Omental fat pad (tissue), 4 donors: ENCODE data around the gene COL1A1. TPM values are rescaled to one million over a fixed set of nuclear protein-coding genes. Genes with fewer than 3 reads are reported as not detected.

Experiments used
- ATAC-seq: fragments of 150-250 bp; one replicate; pipeline ENCODE4 v1.9.1; 2016; ENCODE audit warnings: mild to moderate bottlenecking, moderate library complexity; ENCODE audit not compliant: low FRiP score
- DNase-seq: peaks from one replicate; pipeline ENCODE4 v3.0.0-alpha.2; 2019; ENCODE audit warnings: low spot score
- total RNA-seq, 4 donors: library from RNA; depleted of rRNA; stranded (reverse); fragments of >200 nt; gene quantifications; one replicate each; pipeline ENCODE4 v1.1.0, GENCODE V29; 2016
- TF ChIP-seq, protein P1 (sequence below), 3 donors: fragments of 450-650 bp; IDR thresholded peaks; one replicate each; pipeline ENCODE4 v1.5.1; 2016 to 2017; ENCODE audit warnings: antibody characterized with exemption in 3 of 3, mild to moderate bottlenecking in 3 of 3, moderate library complexity in 2 of 3

The COL1A1 gene
- total RNA-seq, 4 donors from 2014 or later: 21.2 to 57.9 (median 43.6) TPM

DNA sequence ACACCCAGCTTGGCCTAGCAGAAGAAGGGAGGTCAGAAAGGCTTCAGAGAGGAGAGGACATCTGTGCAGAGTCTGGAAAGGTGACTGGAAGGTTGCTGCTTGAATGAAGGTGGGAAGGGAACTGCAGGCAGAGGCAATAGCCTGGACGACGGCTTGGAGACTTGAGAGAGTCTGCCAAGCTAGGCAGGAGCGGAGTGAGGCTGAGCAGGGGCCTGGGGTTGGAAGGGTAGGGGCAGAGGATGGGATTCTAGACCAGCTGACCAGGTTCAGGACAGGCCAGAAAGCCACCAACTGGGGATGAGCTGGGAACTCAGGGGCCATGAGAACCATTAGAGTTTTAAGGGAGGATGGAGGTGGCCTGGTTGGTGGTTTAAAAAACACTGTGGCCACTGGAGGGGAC lies 36.0 kb downstream of the COL1A1 start:
- TF ChIP-seq, protein P1, sequence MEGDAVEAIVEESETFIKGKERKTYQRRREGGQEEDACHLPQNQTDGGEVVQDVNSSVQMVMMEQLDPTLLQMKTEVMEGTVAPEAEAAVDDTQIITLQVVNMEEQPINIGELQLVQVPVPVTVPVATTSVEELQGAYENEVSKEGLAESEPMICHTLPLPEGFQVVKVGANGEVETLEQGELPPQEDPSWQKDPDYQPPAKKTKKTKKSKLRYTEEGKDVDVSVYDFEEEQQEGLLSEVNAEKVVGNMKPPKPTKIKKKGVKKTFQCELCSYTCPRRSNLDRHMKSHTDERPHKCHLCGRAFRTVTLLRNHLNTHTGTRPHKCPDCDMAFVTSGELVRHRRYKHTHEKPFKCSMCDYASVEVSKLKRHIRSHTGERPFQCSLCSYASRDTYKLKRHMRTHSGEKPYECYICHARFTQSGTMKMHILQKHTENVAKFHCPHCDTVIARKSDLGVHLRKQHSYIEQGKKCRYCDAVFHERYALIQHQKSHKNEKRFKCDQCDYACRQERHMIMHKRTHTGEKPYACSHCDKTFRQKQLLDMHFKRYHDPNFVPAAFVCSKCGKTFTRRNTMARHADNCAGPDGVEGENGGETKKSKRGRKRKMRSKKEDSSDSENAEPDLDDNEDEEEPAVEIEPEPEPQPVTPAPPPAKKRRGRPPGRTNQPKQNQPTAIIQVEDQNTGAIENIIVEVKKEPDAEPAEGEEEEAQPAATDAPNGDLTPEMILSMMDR (IDR thresholded peaks at IDR 0.05): no peak
- DNase-seq: no peak
- ATAC-seq: no peak

GRCh38 chr17:50165066-50165465 lies 36.4 kb downstream of the COL1A1 start:
- DNase-seq (no peak), ATAC-seq (no peak)
- TF ChIP-seq, protein P1 (IDR thresholded peaks at IDR 0.05): no peak

GRCh38 chr17:50164697-50164988 lies 36.8 kb downstream of the COL1A1 start:
- ATAC-seq: no peak
- no peak for DNase-seq
- TF ChIP-seq, protein P1 (IDR thresholded peaks at IDR 0.05): no peak

DNA sequence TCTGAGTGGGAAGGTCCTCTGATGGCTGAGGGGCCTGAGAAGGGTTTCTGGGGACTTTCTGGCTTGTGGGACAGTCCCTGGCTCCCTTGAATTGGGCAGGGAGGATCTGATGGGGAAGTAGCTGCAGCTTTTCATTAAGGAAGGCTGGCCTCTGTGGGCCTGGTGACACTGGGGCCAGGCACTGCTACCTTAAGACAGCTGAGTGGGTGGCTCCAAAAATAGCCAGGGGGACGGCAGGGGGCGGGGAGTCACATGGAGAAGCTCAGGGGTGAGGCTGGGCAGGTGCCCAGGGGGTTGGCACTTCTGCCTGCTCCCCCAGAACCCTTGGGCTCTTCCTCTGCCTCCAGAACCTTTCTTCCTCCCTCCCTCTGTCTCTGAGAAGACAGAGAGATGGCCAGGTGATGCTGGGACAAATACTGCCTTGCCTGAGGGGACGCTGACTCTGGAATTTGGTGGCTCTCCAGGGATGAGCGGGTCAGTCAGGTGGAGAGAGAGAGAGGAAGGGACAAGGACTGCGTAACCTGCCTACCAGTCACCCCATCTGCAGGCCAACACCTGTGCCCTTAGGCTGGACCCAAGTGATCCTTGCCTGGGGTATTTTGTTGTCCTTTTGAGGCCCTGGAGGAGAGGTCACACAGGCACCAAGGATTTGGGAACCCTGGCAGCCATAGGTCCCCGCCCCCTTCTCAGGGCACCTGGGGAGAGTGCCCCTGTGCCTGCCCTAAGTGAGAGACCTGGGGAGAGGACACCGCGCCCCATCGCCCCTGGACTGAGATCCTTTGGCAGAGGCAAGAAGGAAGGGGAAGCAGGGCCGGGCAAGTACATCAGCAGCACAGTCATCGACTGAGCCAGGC lies 37.4 kb downstream of the COL1A1 start:
- ATAC-seq: no peak
- TF ChIP-seq, protein P1 (IDR thresholded peaks at IDR 0.05): no peak
- DNase-seq: no peak

DNA sequence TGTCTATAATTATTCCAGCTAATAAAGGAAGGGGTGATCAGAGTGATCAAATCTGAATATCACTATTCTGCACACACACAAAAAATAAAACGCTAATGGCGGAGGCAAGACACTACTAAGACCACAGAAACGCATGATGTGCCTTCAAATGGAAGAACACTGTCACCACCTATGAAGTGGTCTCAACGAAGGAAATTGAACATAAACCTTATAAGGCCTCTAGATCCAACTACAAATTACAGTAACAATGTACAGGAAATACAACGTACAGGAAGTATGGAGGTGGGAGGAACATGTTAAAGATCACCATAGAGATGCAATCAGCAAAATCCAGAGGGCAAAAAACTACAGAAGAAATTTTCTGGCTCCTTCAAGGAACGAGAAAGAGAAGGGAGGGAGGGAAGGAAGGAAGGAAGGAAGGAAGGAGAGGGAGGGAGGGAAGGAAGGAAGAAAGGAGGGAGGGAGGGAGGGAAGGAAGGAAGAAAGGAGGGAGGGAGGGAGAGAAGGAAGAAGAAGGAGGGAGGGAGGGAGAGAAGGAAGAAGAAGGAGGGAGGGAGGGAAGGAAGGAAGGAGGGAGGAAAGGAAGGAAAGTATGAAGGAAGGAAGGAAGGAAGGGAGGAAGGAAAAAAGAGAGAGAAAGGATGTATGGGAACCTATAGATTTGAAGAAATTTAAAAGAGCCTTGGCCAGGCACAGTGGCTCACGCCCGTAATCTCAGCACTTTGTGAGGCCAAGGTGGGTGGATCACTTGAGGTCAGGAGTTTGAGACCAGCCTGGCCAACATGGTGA lies 38.8 kb downstream of the COL1A1 start:
- TF ChIP-seq, protein P1 (IDR thresholded peaks at IDR 0.05): no peak
- ATAC-seq: no peak
- DNase-seq: no peak

GRCh38 chr17:50161911-50162288 lies 39.5 kb downstream of the COL1A1 start:
- DNase-seq (no peak), ATAC-seq (no peak)
- TF ChIP-seq, protein P1 (IDR thresholded peaks at IDR 0.05): no peak
